SK-MEL-5 (cell line): Measurements from ENCODE around the gene PRKAR2A. TPM values are rescaled to one million over a fixed set of nuclear protein-coding genes. Genes with fewer than 3 reads are reported as not detected.

Experiments used
- DNase-seq: peaks from one replicate; pipeline ENCODE4 v3.0.0-alpha.2; 2016; ENCODE audit warnings: low read depth, low spot score
- in situ Hi-C: cut with HindIII; loops from 2 replicates; pipeline ENCODE4 v1.10.0; 2016; ENCODE audit warnings: low sequenced_read_pairs, high pct_unique_total_duplicates, low pct_unique_long_range_greater_than_20kb
- total RNA-seq: library from RNA; depleted of rRNA; stranded (reverse); fragments of >200 nt; shearing (Covaris generic); gene quantifications from 2 replicates; pipeline ENCODE4 v1.2.3, GENCODE V29; 2014; rRNA removed

The PRKAR2A gene
- total RNA-seq, 1 experiment from 2014 or later = 35.1 TPM

DNA sequence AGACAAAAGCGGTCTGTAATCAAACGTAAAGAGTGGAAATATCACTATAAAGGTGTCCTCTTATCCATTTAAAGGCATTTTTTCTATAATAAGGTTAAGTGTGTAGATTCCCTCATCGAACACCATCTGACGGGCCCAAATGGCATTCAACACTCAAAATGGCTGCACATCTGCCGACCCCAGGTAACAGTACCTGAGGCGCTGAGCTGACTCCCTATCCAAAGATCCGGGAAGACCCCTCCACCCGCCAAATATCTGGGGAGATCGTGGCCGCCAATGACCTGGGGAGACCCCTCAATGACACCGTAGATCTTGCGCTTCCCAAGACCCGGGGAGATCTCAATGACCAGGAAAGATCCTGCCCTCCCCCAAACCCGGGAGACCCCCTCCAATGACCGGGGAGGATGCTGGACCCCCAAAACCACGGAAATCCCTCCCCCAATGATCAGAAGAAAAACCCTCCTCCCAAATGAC, 131.1 kb downstream of the PRKAR2A start:
- peak; percentile 11 for DNase-seq
- in situ Hi-C loops = no loop called here

DNA sequence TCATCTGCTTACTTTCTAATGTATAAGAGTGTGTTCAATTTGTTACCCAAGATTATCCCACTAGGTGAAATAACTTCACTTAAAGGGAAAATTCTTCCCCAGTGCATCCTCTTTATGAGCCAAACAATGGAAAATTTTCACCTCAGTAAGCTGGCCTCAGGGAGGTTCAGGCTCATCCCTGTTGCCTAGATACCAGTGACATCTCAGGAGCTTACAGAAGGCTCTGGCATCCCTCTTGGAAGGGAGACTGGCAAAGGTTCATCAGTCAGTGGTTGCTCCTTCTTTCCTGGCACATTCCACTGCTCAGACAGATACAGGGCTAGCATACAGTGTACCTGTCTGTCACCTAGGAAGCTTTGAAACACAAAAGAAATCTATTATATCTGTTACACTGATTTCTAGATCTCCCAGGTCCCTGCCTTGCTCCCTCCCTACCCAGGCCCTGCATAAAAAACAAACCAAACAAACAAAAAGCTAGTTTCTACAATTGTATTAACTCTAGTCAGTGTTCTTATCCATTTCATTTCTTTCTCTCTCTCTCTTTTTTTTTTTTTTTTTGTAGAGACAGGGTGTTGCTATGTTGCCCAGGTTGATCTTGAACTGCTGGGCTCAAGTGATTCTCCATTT, 132.4 kb downstream of the PRKAR2A start:
- in situ Hi-C loops = no loop called here
- DNase-seq = no peak

DNA sequence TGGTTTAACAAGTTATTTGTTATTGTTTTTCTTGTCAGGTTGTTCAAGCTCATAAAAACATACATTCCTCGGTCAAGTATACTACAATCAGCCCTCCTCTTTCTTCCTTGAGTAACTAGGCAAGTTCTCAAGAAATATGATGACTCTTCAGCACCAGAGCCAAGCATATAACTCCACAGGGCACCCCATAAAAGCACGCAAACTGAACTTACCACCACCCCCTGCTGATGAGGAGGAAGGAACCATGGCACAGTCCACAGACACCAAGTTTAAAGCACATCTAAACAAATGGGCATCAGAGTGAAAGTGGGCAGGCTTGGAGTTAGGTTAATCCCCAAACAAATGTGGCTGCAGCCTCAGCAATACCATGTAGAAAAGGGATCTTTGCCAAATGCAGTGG, 135.9 kb downstream of the PRKAR2A start:
- DNase-seq = no peak
- in situ Hi-C loops = no loop called here

DNA sequence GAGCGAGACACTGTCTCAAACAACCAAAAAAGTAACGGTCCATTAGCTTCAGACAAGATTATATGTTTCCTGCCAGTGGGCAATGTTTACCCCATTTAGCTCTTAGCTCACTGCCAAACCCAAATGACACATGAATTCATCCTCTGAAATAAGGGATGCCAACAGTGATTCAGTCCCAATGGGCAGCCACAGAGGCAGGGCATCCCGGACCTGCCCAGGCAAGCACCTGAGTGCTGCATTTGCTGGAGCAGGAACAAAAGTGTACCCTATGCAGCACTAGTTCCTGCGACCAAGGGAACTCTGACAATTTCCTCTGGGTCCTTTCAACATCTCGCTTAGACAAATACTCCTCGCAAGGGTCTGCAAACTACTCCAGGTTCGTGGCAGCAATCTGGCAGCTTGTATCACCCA, 138.6 kb downstream of the PRKAR2A start:
- DNase-seq = no peak
- in situ Hi-C loops = no loop called here

DNA sequence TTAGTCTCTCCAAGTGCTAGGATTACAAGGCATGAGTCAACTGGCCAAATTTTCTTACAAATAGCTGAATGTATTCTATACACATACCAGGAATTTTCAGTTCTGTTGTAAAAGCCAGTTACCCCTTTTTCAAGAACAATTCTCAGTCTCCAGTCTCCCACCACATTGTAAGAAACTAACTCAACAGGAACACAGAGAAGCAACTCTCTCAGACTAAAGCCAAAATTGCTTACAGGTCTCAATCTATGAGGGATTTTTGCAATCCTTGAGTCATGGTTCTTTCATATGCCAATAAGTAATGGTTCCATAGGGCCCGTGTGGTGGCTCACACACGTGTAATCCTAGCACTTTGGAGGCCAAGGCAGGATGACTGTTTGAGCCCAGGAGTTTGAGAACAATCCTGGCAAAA, 139.2 kb downstream of the PRKAR2A start:
- in situ Hi-C loops = no loop called here
- DNase-seq = no peak

DNA sequence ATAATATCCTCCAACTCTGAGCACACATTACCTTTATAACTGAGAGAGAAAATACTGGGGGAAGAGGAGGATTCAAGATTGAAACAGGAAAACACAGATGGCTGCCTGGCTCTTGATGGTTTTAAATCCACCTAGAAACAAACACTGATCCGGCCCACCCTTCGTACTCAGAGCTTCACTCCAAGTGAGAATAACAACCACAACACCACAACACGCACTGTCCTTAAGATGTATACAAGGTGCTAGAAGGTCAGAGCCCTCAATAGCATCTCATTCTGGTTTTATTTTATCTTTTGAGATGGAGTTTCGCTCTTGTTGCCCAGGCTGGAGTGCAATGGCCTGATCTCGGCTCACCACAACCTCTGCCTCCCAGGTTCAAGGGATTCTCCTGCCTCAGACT, 140.5 kb downstream of the PRKAR2A start:
- no peak for DNase-seq
- in situ Hi-C loops = no loop called here

DNA sequence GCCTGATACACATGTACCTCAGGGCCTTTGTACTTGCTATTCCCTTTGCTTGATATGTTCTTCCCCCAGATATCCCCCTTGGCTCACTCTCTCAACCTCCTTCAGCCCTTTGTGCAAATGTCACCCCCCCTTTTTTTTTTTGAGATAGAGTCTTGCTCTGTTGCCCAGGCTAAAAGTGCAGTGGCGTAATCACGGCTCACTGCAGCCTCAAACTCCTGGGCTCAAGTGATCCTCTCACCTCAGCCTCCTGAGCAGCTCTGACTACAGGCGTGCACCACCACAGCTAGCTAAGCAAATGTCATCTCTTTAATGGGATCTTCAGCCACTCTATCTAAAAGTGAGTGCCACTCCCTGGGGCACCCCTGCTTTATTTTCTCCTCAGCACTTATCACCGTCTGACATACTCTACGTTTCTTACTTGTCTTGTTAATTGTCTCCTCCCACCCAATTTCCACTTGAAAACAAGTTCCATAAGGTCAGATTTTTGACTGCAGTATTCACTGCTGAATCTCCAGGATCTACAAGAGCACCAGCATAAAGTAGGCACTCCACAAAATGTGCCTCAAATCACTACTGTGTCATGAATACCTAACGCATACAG, 145.3 kb downstream of the PRKAR2A start:
- in situ Hi-C loops = no loop called here
- DNase-seq = no peak

DNA sequence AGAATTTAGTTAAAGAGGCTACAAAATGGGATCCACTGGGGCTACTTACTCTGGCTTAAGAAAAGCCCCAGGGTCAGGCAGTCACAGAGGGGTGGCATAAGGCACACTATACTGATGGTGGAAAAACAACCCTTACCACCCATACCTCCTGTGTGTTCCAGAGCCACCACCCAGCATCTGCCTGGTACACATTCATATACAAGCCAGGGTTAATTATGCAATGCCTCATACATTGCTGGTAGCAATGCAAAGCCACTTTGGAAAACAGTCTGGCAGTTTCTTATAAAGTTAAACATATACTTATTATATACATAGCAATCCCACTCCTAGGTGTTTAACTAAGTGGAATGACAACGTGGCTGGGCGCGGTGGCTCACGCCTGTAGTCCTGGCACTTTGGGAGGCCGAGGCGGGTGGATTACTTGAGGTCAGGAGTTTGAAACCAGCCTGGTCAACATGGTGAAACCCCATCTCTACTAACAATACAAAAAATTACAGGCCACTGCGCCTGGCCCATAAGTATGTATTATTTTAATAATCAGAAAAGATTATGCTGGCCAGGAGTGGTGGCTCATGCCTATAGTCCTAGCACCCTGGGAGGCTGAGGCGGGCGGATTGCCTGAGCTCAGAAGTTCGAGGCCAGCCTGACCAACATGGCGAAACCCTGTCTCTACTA, 146.8 kb downstream of the PRKAR2A start:
- in situ Hi-C loops = no loop called here
- no peak for DNase-seq

DNA sequence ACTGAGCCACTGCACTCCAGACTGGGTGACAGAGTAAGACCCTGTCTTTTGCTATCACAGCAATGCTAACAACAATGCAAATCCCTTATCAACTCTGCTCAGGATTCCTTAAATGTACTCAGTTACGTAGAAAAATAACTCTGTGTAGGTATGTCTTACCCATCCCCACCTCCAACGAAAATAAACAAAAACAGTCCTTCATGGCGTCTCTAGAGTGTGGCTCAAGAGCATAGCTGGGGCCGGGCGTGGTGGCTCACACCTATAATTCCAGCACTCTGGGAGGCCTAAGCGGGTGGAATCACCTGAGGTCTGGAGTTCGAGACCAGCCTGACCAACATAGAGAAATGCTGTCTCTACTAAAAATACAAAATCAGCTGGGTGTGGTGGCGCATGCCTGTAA, 148.8 kb downstream of the PRKAR2A start:
- DNase-seq = no peak
- in situ Hi-C loops = no loop called here

DNA sequence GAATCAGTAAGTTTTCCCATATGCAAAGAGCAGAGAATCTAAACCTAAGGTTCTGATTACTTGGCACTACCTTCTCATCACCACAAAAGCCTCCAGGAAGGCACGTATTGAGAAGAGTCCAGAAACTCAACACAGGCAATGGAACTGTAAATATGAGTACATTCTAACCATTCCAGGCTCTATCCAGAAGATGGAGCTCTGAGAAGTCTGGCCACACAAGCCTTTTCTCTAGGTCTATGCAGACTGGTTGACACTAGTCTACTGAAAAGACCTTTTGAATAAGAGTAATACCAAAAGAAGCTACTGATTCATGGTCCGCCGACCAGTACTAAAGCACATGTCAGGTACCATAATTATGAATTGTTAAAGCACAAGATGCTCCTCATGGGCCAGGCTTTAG, 149.7 kb downstream of the PRKAR2A start:
- in situ Hi-C loops = no loop called here
- peak; percentile 59 for DNase-seq

DNA sequence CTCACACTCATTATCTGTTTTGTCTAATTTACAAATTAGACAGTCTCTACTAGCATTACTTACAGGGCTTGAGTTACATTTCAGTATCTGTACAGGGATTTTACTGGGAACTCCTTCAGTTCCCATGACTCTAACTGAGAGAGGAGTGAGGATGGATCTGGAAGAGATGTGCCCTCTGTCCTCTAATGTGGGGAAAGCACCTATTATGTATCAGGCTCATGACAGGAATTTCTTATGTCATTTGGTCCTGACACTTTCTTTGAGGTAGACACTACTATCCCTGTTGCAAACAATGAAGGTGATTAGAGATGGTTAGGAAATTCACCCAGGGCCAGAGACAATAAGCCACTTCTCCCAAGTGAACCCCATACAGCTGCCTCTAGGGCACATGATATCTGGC, 151.1 kb downstream of the PRKAR2A start:
- peak; percentile 22 for DNase-seq
- in situ Hi-C loops = no loop called here

Other genes with a start within 250 kb of the PRKAR2A start
- 288 and 322 TPM in 2 replicates for gene UQCRC1, start 238.2 kb downstream of the PRKAR2A start, total RNA-seq
- not detected in 2 replicates for gene TMEM89, start 226.1 kb downstream of the PRKAR2A start, total RNA-seq
- 26.3 and 27.1 TPM in 2 replicates for gene SLC26A6, start 212.4 kb downstream of the PRKAR2A start, total RNA-seq
- gene CELSR3, start 185.0 kb downstream of the PRKAR2A start, total RNA-seq = 3.2 and 3.6 TPM in 2 replicates
- gene NCKIPSD, start 162.0 kb downstream of the PRKAR2A start, total RNA-seq = 15.9 and 16.6 TPM in 2 replicates
- 53.7 and 55.7 TPM in 2 replicates for gene IP6K2, start 130.7 kb downstream of the PRKAR2A start, total RNA-seq
- 21.4 and 26.5 TPM in 2 replicates for gene SLC25A20, start 51.0 kb upstream of the PRKAR2A start, total RNA-seq
- gene ARIH2, start 71.0 kb upstream of the PRKAR2A start, total RNA-seq = 138 and 143 TPM in 2 replicates
- not detected in 2 replicates for gene P4HTM, start 142.4 kb upstream of the PRKAR2A start, total RNA-seq
- 25.7 and 27.3 TPM in 2 replicates for gene WDR6, start 159.5 kb upstream of the PRKAR2A start, total RNA-seq
- gene DALRD3, start 170.7 kb upstream of the PRKAR2A start, total RNA-seq = 35.6 and 41.5 TPM in 2 replicates
- 174 and 216 TPM in 2 replicates for gene NDUFAF3, start 174.2 kb upstream of the PRKAR2A start, total RNA-seq
- gene IMPDH2, start 181.5 kb upstream of the PRKAR2A start, total RNA-seq = 463 and 511 TPM in 2 replicates
- 58.0 and 75.3 TPM in 2 replicates for gene QRICH1, start 246.2 kb upstream of the PRKAR2A start, total RNA-seq